NT2/D1 (cell line): ENCODE measurements around the gene SNAPC1.

ENCODE experiments used
- SUZ12 ChIP-seq: IDR thresholded peaks from 2 replicates; pipeline ENCODE4 v1.6.1; 2011; ENCODE audit not compliant: insufficient read length, insufficient read depth; ENCODE audit errors: extremely low read depth
- YY1 ChIP-seq: IDR thresholded peaks from 2 replicates; pipeline ENCODE4 v1.6.1; 2011; ENCODE audit not compliant: insufficient read length, insufficient read depth
- ZNF274 ChIP-seq: IDR thresholded peaks from 2 replicates; pipeline ENCODE4 v1.6.1; 2011; ENCODE audit warnings: mild to moderate bottlenecking, low read depth, low read length

GRCh38 chr14:61749867-61750266, 12.4 kb upstream of the SNAPC1 start:
- TF ChIP-seq YY1 (no peak), ZNF274 (no peak), SUZ12 (no peak)
